Mammary epithelial cell (primary cell): Measurements from ENCODE around the gene PCDHA7.

ENCODE experiments used
- EZH2 ChIP-seq: IDR thresholded peaks from 2 replicates; pipeline ENCODE4 v1.6.1; 2012; ENCODE audit warnings: low read length, inconsistent platforms, borderline replicate concordance
- TF ChIP-seq, protein P1 (sequence below), 2 donors: IDR thresholded peaks in 1 of 2; conservative IDR thresholded peaks in 1 of 2; 2 replicates each; pipeline ENCODE4 v1.5.1; 2011 to 2012; ENCODE audit warnings: inconsistent platforms in 2 of 2, low read length in 2 of 2, mild to moderate bottlenecking in 2 of 2, control low read depth in 1 of 2, low read depth in 1 of 2; ENCODE audit not compliant: insufficient read depth in 1 of 2; ENCODE audit errors: extremely low read depth in 1 of 2

DNA sequence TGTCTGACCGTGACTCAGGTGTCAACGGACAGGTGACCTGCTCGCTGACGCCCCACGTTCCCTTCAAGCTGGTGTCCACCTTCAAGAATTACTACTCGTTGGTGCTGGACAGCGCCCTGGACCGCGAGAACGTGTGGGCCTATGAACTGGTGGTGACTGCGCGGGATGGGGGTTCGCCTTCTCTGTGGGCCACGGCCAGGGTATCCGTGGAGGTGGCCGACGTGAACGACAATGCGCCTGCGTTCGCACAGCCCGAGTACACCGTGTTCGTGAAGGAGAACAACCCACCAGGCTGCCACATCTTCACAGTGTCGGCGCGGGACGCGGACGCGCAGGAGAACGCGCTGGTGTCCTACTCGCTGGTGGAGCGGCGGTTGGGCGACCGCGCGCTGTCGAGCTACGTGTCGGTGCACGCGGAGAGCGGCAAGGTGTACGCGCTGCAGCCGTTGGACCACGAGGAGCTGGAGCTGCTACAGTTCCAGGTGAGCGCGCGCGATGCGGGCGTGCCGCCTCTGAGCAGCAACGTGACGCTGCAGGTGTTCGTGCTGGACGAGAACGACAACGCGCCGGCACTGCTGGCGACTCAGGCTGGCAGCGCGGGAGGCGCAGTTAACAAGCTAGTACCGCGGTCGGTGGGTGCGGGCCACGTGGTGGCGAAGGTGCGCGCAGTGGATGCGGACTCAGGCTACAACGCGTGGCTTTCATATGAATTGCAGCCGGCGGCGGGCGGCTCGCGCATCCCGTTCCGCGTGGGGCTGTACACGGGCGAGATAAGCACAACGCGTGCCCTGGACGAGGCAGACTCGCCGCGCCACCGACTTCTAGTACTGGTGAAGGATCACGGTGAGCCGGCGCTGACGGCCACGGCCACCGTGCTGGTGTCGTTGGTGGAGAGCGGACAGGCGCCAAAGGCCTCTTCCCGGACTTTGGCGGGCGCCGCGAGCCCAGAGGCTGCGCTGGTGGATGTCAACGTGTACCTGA is 36.4 kb downstream of the PCDHA7 start:
- TF ChIP-seq, protein P1, sequence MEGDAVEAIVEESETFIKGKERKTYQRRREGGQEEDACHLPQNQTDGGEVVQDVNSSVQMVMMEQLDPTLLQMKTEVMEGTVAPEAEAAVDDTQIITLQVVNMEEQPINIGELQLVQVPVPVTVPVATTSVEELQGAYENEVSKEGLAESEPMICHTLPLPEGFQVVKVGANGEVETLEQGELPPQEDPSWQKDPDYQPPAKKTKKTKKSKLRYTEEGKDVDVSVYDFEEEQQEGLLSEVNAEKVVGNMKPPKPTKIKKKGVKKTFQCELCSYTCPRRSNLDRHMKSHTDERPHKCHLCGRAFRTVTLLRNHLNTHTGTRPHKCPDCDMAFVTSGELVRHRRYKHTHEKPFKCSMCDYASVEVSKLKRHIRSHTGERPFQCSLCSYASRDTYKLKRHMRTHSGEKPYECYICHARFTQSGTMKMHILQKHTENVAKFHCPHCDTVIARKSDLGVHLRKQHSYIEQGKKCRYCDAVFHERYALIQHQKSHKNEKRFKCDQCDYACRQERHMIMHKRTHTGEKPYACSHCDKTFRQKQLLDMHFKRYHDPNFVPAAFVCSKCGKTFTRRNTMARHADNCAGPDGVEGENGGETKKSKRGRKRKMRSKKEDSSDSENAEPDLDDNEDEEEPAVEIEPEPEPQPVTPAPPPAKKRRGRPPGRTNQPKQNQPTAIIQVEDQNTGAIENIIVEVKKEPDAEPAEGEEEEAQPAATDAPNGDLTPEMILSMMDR (conservative IDR thresholded peaks at IDR 0.05 in 1 of 2, IDR thresholded peaks at IDR 0.05 in 1 of 2; ENCODE audit: extremely low read depth in 1 of 2, insufficient read depth in 1 of 2, low read depth in 1 of 2, low read length in 2 of 2), result no peak
- no peak for TF ChIP-seq EZH2
